ENCODE data around the gene CLEC3B.

CLEC3B gene

GRCh38 chr3:45084361-45084760 is 58.3 kb downstream of the CLEC3B start:
- no peak overlapping the region for H3K4me3 ChIP-seq (ENCODE audit: low read length)
- H3K27me3 ChIP-seq (ENCODE audit: control insufficient read depth, low read length), result no peaks in the 10 kb centered on the region
- no peaks in the 10 kb centered on the region for H3K9me2 ChIP-seq (replicated peaks; ENCODE audit: control insufficient read depth, low read length)
- no peaks in the 10 kb centered on the region for H3F3A ChIP-seq (ENCODE audit: control insufficient read depth, insufficient read depth)
- H3K36me3 ChIP-seq (ENCODE audit: control insufficient read depth, low read length), result no peaks in the 10 kb centered on the region
- no peaks in the 10 kb centered on the region for H3K79me2 ChIP-seq (ENCODE audit: control insufficient read depth, low read length)
- H3K4me2 ChIP-seq (ENCODE audit: low read length), result no peak overlapping the region
- H4K20me1 ChIP-seq (ENCODE audit: control insufficient read depth, insufficient read depth, low read depth, low read length), result no peaks in the 10 kb centered on the region
- H3K27ac ChIP-seq (ENCODE audit: low read depth, low read length), result no peak overlapping the region
- H3K9me3 ChIP-seq (ENCODE audit: control insufficient read depth, insufficient read depth, low read length), result no peaks in the 10 kb centered on the region
- TF ChIP-seq EZH2phosphoT487 (IDR thresholded peaks at IDR 0.05; ENCODE audit: borderline replicate concordance, low read length) (no peak), CTCF (IDR thresholded peaks at IDR 0.05; ENCODE audit: low read depth, low read length, poor library complexity, severe bottlenecking) (no peak)
- no peaks in the 10 kb centered on the region for H3K4me1 ChIP-seq (ENCODE audit: control insufficient read depth, low read length)

- Histone ChIP-seq H3K4me2 (ENCODE audit: low read length) (no peak overlapping the region), H3K9me2 (replicated peaks; ENCODE audit: control insufficient read depth, low read length) (no peaks in the 10 kb centered on the region), H3K27ac (ENCODE audit: low read depth, low read length) (no peak overlapping the region)
These were observed 59.0 kb downstream of the CLEC3B start for GRCh38 chr3:45084820-45085816.

More at GRCh38 chr3:45084820-45085816, 59.0 kb downstream of the CLEC3B start:
- Histone ChIP-seq H3K79me2 (ENCODE audit: control insufficient read depth, low read length) (no peaks in the 10 kb centered on the region), H4K20me1 (ENCODE audit: control insufficient read depth, insufficient read depth, low read depth, low read length) (no peaks in the 10 kb centered on the region), H3K4me1 (ENCODE audit: control insufficient read depth, low read length) (no peaks in the 10 kb centered on the region), H3K27me3 (ENCODE audit: control insufficient read depth, low read length) (no peaks in the 10 kb centered on the region), H3K36me3 (ENCODE audit: control insufficient read depth, low read length) (no peaks in the 10 kb centered on the region), H3K9me3 (ENCODE audit: control insufficient read depth, insufficient read depth, low read length) (no peaks in the 10 kb centered on the region), H3K4me3 (ENCODE audit: low read length) (no peak overlapping the region), H3F3A (ENCODE audit: control insufficient read depth, insufficient read depth) (no peaks in the 10 kb centered on the region)
- TF ChIP-seq EZH2phosphoT487 (IDR thresholded peaks at IDR 0.05; ENCODE audit: borderline replicate concordance, low read length) (no peak), CTCF (IDR thresholded peaks at IDR 0.05; ENCODE audit: low read depth, low read length, poor library complexity, severe bottlenecking) (no peak)
